Epithelial cell of proximal tubule (primary cell): ENCODE results near the gene FNTB. TPM values are rescaled to one million over a fixed set of nuclear protein-coding genes. Genes with fewer than 3 reads are reported as not detected.

Source experiments
- DNase-seq: peaks from one replicate; pipeline ENCODE4 v3.0.0-alpha.2; 2011; ENCODE audit warnings: low read depth
- H3K4me3 ChIP-seq: 2 replicates; pipeline ENCODE4 v1.5.1; 2011; ENCODE audit warnings: low read depth, mild to moderate bottlenecking, low read length
- CTCF ChIP-seq: conservative IDR thresholded peaks from 2 replicates; pipeline ENCODE4 v1.5.1; 2012; ENCODE audit warnings: low read depth, mild to moderate bottlenecking, low read length
- total RNA-seq: library from RNA; depleted of rRNA; stranded (reverse); fragments of >200 nt; gene quantifications from 2 replicates; pipeline ENCODE4 v1.2.3, GENCODE V29; 2015

Gene FNTB
- total RNA-seq, 1 donor from 2014 or later = 16.6 TPM

- TF ChIP-seq CTCF = peak; percentile 39
Measured at GRCh38 chr14:64960762-64961276, 25.9 kb upstream of the FNTB start.

DNA sequence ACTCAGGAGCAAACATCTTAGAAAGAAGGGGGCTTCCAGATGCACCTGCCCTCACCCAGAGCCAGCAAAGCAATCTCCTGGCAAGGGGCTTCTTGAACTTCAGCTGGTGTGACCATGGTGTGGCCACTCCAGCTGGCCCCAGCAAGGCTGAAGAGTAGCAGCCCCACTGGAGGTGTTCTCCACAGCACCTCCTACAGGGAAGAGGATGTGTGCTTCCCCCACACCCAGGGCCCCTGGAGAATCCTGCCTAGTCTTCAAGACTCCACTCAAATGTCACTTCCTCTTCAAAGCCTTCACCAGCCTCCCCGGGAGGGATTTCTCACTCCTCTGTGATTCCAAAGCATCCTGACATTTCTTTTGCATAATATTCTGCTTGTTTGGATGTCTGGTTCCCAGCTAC is 23.1 kb upstream of the FNTB start:
- TF ChIP-seq CTCF = peak; percentile 20
- no peak overlapping the region for H3K4me3 ChIP-seq
- no peak for DNase-seq

More at GRCh38 chr14:64960762-64961276, 25.9 kb upstream of the FNTB start:
- no peak overlapping the region for H3K4me3 ChIP-seq
- DNase-seq = no peak

GRCh38 chr14:64965356-64966000 is 21.2 kb upstream of the FNTB start:
- H3K4me3 ChIP-seq = no peak overlapping the region
- no peak for TF ChIP-seq CTCF
- DNase-seq = no peak

GRCh38 chr14:64966976-64967375 is 19.7 kb upstream of the FNTB start:
- H3K4me3 ChIP-seq = no peak overlapping the region
- no peak for DNase-seq
- no peak for TF ChIP-seq CTCF

- no peak for DNase-seq
- no peak overlapping the region for H3K4me3 ChIP-seq
- TF ChIP-seq CTCF = no peak
Measured at GRCh38 chr14:64968167-64968566, 18.5 kb upstream of the FNTB start.

- DNase-seq = no peak
- no peak overlapping the region for H3K4me3 ChIP-seq
- TF ChIP-seq CTCF = no peak
Measured at GRCh38 chr14:64968651-64969050, 18.0 kb upstream of the FNTB start.

- H3K4me3 ChIP-seq = no peak overlapping the region
- TF ChIP-seq CTCF = no peak
- no peak for DNase-seq
Measured at GRCh38 chr14:64970041-64970440, 16.7 kb upstream of the FNTB start.
